H9 (cell line): ENCODE results near the gene EIF3C. TPM values are rescaled to one million over a fixed set of nuclear protein-coding genes. Genes with fewer than 3 reads are reported as not detected.
"Not testable (repeated sequence)": the region's sequence is repeated elsewhere in the genome, so short reads cannot be mapped to it uniquely, and the experiment has no call there.

ENCODE experiments used
- DNase-seq: peaks from one replicate; pipeline ENCODE4 v3.0.0-alpha.2; 2017
- H2AFZ ChIP-seq: one replicate; pipeline ENCODE4 v1.6.1; 2013; ENCODE audit warnings: mild to moderate bottlenecking, low read length, control low read depth, moderate library complexity
- H2AK5ac ChIP-seq: 2 replicates; pipeline ENCODE4 v1.6.1; 2013; ENCODE audit warnings: low read length, control low read depth, mixed read lengths; ENCODE audit not compliant: insufficient read length
- H2BK120ac ChIP-seq: one replicate; pipeline ENCODE4 v1.6.1; 2013; ENCODE audit warnings: low read depth, mild to moderate bottlenecking, low read length, control low read depth, inconsistent platforms; ENCODE audit not compliant: poor library complexity, severe bottlenecking
- H2BK12ac ChIP-seq: 2 replicates; pipeline ENCODE4 v1.6.1; 2013; ENCODE audit warnings: low read length, control low read depth, mixed read lengths, low read depth; ENCODE audit not compliant: insufficient read length
- H2BK15ac ChIP-seq: 2 replicates; pipeline ENCODE4 v1.6.1; 2013; ENCODE audit warnings: low read depth, low read length, control low read depth
- H2BK20ac ChIP-seq: one replicate; pipeline ENCODE4 v1.6.1; 2013; ENCODE audit warnings: low read depth, mild to moderate bottlenecking, low read length, control low read depth, inconsistent platforms; ENCODE audit not compliant: poor library complexity, severe bottlenecking
- H2BK5ac ChIP-seq: 2 replicates; pipeline ENCODE4 v1.6.1; 2013; ENCODE audit warnings: low read length, control low read depth, mixed read lengths; ENCODE audit not compliant: insufficient read length
- H3K14ac ChIP-seq: 2 replicates; pipeline ENCODE4 v1.6.1; 2013; ENCODE audit warnings: low read length, control low read depth; ENCODE audit not compliant: insufficient read depth
- H3K18ac ChIP-seq: 2 replicates; pipeline ENCODE4 v1.6.1; 2013; ENCODE audit warnings: low read depth, mild to moderate bottlenecking, mixed read lengths, low read length, control low read depth; ENCODE audit not compliant: insufficient read length
- H3K23ac ChIP-seq: 2 replicates; pipeline ENCODE4 v1.6.1; 2013; ENCODE audit warnings: low read length, control low read depth, mixed read lengths, low read depth; ENCODE audit not compliant: insufficient read length
- H3K23me2 ChIP-seq: 2 replicates; pipeline ENCODE4 v1.6.1; 2013; ENCODE audit warnings: low read depth, mild to moderate bottlenecking, mixed read lengths, low read length, control low read depth; ENCODE audit not compliant: insufficient read length, poor library complexity, severe bottlenecking
- H3K27ac ChIP-seq: 2 replicates; pipeline ENCODE4 v1.5.1; 2013; ENCODE audit warnings: low read length, control low read depth, mixed read lengths, low read depth; ENCODE audit not compliant: insufficient read length
- H3K27me3 ChIP-seq: 2 replicates; pipeline ENCODE4 v1.6.1; 2013; ENCODE audit warnings: low read length, control low read depth, inconsistent platforms; ENCODE audit not compliant: insufficient read depth
- H3K4ac ChIP-seq: 2 replicates; pipeline ENCODE4 v1.6.1; 2013; ENCODE audit warnings: low read depth, mild to moderate bottlenecking, control low read depth, inconsistent platforms, low read length, moderate library complexity
- H3K4me1 ChIP-seq: 2 replicates; pipeline ENCODE4 v1.6.1; 2013; ENCODE audit warnings: low read length, control low read depth, inconsistent platforms; ENCODE audit not compliant: insufficient read depth
- H3K4me2 ChIP-seq: 2 replicates; pipeline ENCODE4 v1.6.1; 2013; ENCODE audit warnings: low read length, control low read depth, mixed read lengths; ENCODE audit not compliant: insufficient read length, insufficient read depth
- H3K56ac ChIP-seq: 2 replicates; pipeline ENCODE4 v1.6.1; 2013; ENCODE audit warnings: low read depth, mild to moderate bottlenecking, mixed read lengths, low read length, control low read depth; ENCODE audit not compliant: insufficient read length
- H3K79me1 ChIP-seq: 2 replicates; pipeline ENCODE4 v1.6.1; 2013; ENCODE audit warnings: low read depth, mild to moderate bottlenecking, moderate library complexity, low read length, control low read depth, inconsistent platforms; ENCODE audit not compliant: insufficient read depth, poor library complexity, severe bottlenecking
- H3K79me2 ChIP-seq: 2 replicates; pipeline ENCODE4 v1.6.1; 2013; ENCODE audit warnings: low read length, control low read depth, inconsistent platforms; ENCODE audit not compliant: insufficient read depth
- H3K9ac ChIP-seq: 2 replicates; pipeline ENCODE4 v1.6.1; 2013; ENCODE audit warnings: low read length, control low read depth, mixed read lengths; ENCODE audit not compliant: insufficient read length; ENCODE audit errors: extremely low read depth
- H3K9me3 ChIP-seq: one replicate; pipeline ENCODE4 v1.6.1; 2013; ENCODE audit warnings: low read depth, low read length, inconsistent platforms; ENCODE audit not compliant: control insufficient read depth
- H3T11ph ChIP-seq: one replicate; pipeline ENCODE4 v1.6.1; 2013; ENCODE audit warnings: mild to moderate bottlenecking, low read length, control low read depth, inconsistent platforms
- H4K20me1 ChIP-seq: one replicate; pipeline ENCODE4 v1.6.1; 2013; ENCODE audit not compliant: control insufficient read depth, insufficient read length, insufficient read depth
- H4K5ac ChIP-seq: 2 replicates; pipeline ENCODE4 v1.6.1; 2013; ENCODE audit warnings: low read depth, mild to moderate bottlenecking, mixed read lengths, low read length, control low read depth; ENCODE audit not compliant: insufficient read length
- H4K8ac ChIP-seq: replicated peaks from 2 replicates; pipeline ENCODE4 v1.6.1; 2013; ENCODE audit warnings: low read length, control low read depth, mixed read lengths, low read depth; ENCODE audit not compliant: insufficient read length
- H4K91ac ChIP-seq: 2 replicates; pipeline ENCODE4 v1.6.1; 2013; ENCODE audit warnings: low read depth, mild to moderate bottlenecking, moderate library complexity, mixed read lengths, low read length, control low read depth; ENCODE audit not compliant: insufficient read length
- H3K27ac Mint-ChIP-seq, 3 experiments: 2 replicates in 2 of 3; 3 replicates in 1 of 3; pipeline ENCODE4 v1.8.0; 2020 to 2021; ENCODE audit warnings: mixed read lengths in 3 of 3, mild to moderate bottlenecking in 1 of 3, moderate library complexity in 1 of 3
- H3K27me3 Mint-ChIP-seq: 2 replicates; pipeline ENCODE4 v1.8.0; 2021; ENCODE audit warnings: low read depth, mild to moderate bottlenecking, moderate library complexity, mixed read lengths
- H3K36me3 Mint-ChIP-seq, 3 experiments: 2 replicates in 2 of 3; 3 replicates in 1 of 3; pipeline ENCODE4 v1.8.0; 2020 to 2021; ENCODE audit warnings: low read depth in 3 of 3, mixed read lengths in 3 of 3; ENCODE audit not compliant: insufficient read depth in 1 of 3
- H3K4me1 Mint-ChIP-seq, 2 experiments: 2 replicates each; pipeline ENCODE4 v1.8.0; 2020; ENCODE audit warnings: mixed read lengths in 2 of 2
- H3K4me3 Mint-ChIP-seq, 2 experiments: 2 replicates in 1 of 2; 3 replicates in 1 of 2; pipeline ENCODE4 v1.8.0; 2020 to 2021; ENCODE audit warnings: mild to moderate bottlenecking in 2 of 2, mixed read lengths in 2 of 2, moderate library complexity in 1 of 2
- H3K9me3 Mint-ChIP-seq, 2 experiments: 2 replicates in 1 of 2; 3 replicates in 1 of 2; pipeline ENCODE4 v1.8.0; 2020; ENCODE audit warnings: mild to moderate bottlenecking in 2 of 2, mixed read lengths in 2 of 2, moderate library complexity in 1 of 2
- WGBS: extraction: QIAGEN DNeasy Blood & Tissue Kit; methylation state at CpG from one replicate; pipeline ENCODE4 v1.1.7; 2013; ENCODE audit warnings: missing lambda C conversion rate, low lambda C conversion rate, mixed read lengths; ENCODE audit not compliant: insufficient read length; ENCODE audit errors: extremely low coverage; 5-methylcytosine and 5-hydroxymethylcytosine counted together
- total RNA-seq: library from RNA; stranded (reverse); gene quantifications from 2 replicates; pipeline ENCODE4 v1.2.1, GENCODE V29; 2021

EIF3C gene
- total RNA-seq, 1 experiment from 2014 or later: 990 TPM

GRCh38 chr16:28732455-28733124 is 21.3 kb downstream of the EIF3C start:
- not testable (repeated sequence) for H3K56ac ChIP-seq, H3K18ac ChIP-seq, H4K8ac ChIP-seq, H2BK5ac ChIP-seq, H3K23ac ChIP-seq, H3K4ac ChIP-seq, H4K5ac ChIP-seq, H3T11ph ChIP-seq, H3K9me3 Mint-ChIP-seq, H3K27me3 ChIP-seq, H3K79me1 ChIP-seq, H4K20me1 ChIP-seq, H3K4me1 ChIP-seq, H2BK20ac ChIP-seq, H2AK5ac ChIP-seq, DNase-seq, H3K14ac ChIP-seq, H3K27ac ChIP-seq, H4K91ac ChIP-seq, H3K9me3 ChIP-seq, H3K9ac ChIP-seq, H3K27me3 Mint-ChIP-seq, H3K27ac Mint-ChIP-seq, H3K4me3 Mint-ChIP-seq, H2AFZ ChIP-seq, H3K23me2 ChIP-seq, H2BK15ac ChIP-seq, H2BK120ac ChIP-seq, H3K79me2 ChIP-seq, H3K4me2 ChIP-seq, H2BK12ac ChIP-seq, H3K36me3 Mint-ChIP-seq, H3K4me1 Mint-ChIP-seq
- WGBS: no CpG with 5 or more reads among the region's 9 CpGs

DNA sequence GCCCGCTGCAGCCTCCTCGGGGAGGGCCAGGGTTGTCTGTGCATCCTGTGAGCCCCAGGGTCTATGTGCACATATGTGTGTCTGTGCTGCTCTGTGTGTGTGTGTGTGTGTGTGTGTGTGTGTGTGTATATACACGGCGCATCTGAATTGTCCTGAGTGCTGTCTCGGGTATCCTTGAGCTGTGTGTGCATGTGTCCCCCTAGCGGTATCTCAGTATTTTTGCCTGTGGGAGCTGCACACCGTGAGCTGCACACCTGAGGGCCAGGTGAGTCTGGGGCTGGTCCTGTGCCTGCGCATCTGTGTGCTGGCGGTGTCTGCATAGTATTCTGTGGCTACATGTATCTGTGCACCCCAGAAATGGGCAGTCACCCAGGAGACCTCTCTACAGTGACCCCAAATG is 28.5 kb downstream of the EIF3C start:
- H3K4me2 ChIP-seq, H3K27me3 ChIP-seq, H2BK120ac ChIP-seq, H4K5ac ChIP-seq, H2AK5ac ChIP-seq, H3K18ac ChIP-seq, H2BK20ac ChIP-seq, H3K23me2 ChIP-seq, H4K20me1 ChIP-seq, H2BK12ac ChIP-seq, H2BK5ac ChIP-seq, H4K8ac ChIP-seq, H3K9ac ChIP-seq, H3K4ac ChIP-seq, H3K27ac ChIP-seq, H3K9me3 Mint-ChIP-seq, DNase-seq, H4K91ac ChIP-seq, H3K27ac Mint-ChIP-seq, H3K27me3 Mint-ChIP-seq, H3K9me3 ChIP-seq, H3K56ac ChIP-seq, H3K4me1 ChIP-seq, H3K23ac ChIP-seq, H3K14ac ChIP-seq, H3K36me3 Mint-ChIP-seq, H3K79me2 ChIP-seq, H2BK15ac ChIP-seq, H3T11ph ChIP-seq, H3K4me3 Mint-ChIP-seq, H3K4me1 Mint-ChIP-seq, H2AFZ ChIP-seq, H3K79me1 ChIP-seq: not testable (repeated sequence)
- no CpG with 5 or more reads among the region's 9 CpGs for WGBS
